ENCODE data around the gene GLT1D1. TPM values are rescaled to one million over a fixed set of nuclear protein-coding genes. Genes with fewer than 3 reads are reported as not detected.

Gene GLT1D1
- 0.16 and 0.38 TPM in 2 replicates for total RNA-seq

DNA sequence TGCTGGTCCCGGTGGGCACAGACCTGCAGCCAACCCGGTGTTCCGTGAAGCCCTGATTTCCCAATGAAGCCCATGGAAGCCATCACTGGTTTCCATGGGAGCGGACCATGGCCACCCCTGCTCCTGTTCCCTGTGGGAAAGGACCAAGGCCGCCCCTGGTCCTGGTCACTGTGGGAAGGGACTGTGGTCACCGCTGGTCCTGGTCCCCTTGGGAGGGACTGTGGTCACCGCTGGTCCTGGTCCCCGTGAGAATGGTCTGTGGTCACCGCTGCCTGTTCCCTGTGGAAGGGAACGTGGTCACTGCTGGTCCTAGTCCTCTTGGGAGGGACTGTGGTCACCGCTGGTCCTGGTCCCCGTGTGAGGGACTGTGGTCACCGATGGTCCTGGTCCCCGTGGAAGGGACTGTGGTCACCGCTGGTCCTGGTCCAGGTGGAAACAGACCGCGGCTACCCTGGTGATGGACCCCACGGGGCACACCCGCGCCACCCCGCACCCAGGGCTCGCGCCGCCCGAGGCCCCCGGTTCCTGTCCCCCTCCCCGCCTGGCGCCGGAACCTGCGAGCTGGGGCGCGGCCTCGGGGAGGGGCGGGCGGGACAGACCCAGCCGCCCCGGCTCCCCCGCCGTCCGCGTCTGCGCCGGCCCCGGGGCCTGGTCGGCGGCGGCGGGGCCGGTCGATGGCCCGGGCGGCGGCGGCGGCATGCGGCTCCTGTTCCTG lies at the start of gene GLT1D1:
GLT1D1 (plus strand) TSS at position 594 of the 715 bp plus-strand sequence; CDS start at position 698, 104 bp downstream.

GRCh38 chr12:128823916-128824839 lies 29.1 kb upstream of the GLT1D1 start, which contains the start of gene SLC15A4:
Gene SLC15A4 (minus strand): TSS chr12:128823958. CDS start chr12:128823943, 15 bp downstream.

Other genes with a start within 250 kb of the GLT1D1 start
- gene SLC15A4, start 29.5 kb upstream of the GLT1D1 start, total RNA-seq = 35.1 and 54.1 TPM in 2 replicates

Measured in mesangial cell (primary cell).